Neural cell (in vitro differentiated cells): ENCODE measurements around the gene WASHC3.

Experiments used
- CTCF ChIP-seq: fragments of 450-650 bp; IDR thresholded peaks from 2 replicates; pipeline ENCODE4 v1.5.1; 2014; ENCODE audit warnings: antibody characterized with exemption, mild to moderate bottlenecking, moderate library complexity; ENCODE audit not compliant: poor library complexity, severe bottlenecking
- EP300 ChIP-seq: fragments of 450-650 bp; conservative IDR thresholded peaks from 2 replicates; pipeline ENCODE4 v1.6.1; 2014; ENCODE audit warnings: antibody characterized with exemption, mild to moderate bottlenecking, moderate library complexity; ENCODE audit not compliant: poor library complexity, severe bottlenecking
- EZH2 ChIP-seq: fragments of 200-600, 300-800 bp; shearing (Covaris generic), sonication (generic); IDR thresholded peaks from 2 replicates; pipeline ENCODE4 v1.6.1; 2014; ENCODE audit warnings: antibody characterized with exemption, low read length, borderline replicate concordance, mild to moderate bottlenecking; ENCODE audit not compliant: insufficient read depth, poor library complexity, severe bottlenecking
- POLR2AphosphoS5 ChIP-seq: IDR thresholded peaks from 2 replicates; pipeline ENCODE4 v1.6.1; 2012
- RAD21 ChIP-seq: fragments of 450-650 bp; conservative IDR thresholded peaks from 2 replicates; pipeline ENCODE4 v1.6.1; 2014; ENCODE audit warnings: antibody characterized with exemption, mild to moderate bottlenecking, moderate library complexity
- SMC3 ChIP-seq: fragments of 450-650 bp; conservative IDR thresholded peaks from 2 replicates; pipeline ENCODE4 v1.6.1; 2014; ENCODE audit warnings: antibody characterized with exemption, mild to moderate bottlenecking, moderate library complexity; ENCODE audit not compliant: poor library complexity
- TAF1 ChIP-seq: IDR thresholded peaks from 2 replicates; pipeline ENCODE4 v1.6.1; 2012; ENCODE audit warnings: low read depth
- TF ChIP-seq, protein P1 (sequence below): IDR thresholded peaks from 2 replicates; pipeline ENCODE4 v1.6.1; 2012; ENCODE audit warnings: borderline replicate concordance

GRCh38 chr12:102059343-102059742 lies 2.4 kb downstream of the WASHC3 start:
- TF ChIP-seq POLR2AphosphoS5 (no peak), CTCF (no peak), SMC3 (no peak), EP300 (no peak), EZH2 (no peak), TAF1 (no peak), RAD21 (no peak)
- TF ChIP-seq, protein P1, sequence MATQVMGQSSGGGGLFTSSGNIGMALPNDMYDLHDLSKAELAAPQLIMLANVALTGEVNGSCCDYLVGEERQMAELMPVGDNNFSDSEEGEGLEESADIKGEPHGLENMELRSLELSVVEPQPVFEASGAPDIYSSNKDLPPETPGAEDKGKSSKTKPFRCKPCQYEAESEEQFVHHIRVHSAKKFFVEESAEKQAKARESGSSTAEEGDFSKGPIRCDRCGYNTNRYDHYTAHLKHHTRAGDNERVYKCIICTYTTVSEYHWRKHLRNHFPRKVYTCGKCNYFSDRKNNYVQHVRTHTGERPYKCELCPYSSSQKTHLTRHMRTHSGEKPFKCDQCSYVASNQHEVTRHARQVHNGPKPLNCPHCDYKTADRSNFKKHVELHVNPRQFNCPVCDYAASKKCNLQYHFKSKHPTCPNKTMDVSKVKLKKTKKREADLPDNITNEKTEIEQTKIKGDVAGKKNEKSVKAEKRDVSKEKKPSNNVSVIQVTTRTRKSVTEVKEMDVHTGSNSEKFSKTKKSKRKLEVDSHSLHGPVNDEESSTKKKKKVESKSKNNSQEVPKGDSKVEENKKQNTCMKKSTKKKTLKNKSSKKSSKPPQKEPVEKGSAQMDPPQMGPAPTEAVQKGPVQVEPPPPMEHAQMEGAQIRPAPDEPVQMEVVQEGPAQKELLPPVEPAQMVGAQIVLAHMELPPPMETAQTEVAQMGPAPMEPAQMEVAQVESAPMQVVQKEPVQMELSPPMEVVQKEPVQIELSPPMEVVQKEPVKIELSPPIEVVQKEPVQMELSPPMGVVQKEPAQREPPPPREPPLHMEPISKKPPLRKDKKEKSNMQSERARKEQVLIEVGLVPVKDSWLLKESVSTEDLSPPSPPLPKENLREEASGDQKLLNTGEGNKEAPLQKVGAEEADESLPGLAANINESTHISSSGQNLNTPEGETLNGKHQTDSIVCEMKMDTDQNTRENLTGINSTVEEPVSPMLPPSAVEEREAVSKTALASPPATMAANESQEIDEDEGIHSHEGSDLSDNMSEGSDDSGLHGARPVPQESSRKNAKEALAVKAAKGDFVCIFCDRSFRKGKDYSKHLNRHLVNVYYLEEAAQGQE: no peak
